Kidney epithelial cell (primary cell): ENCODE data around the gene FLOT1. TPM values are rescaled to one million over a fixed set of nuclear protein-coding genes. Genes with fewer than 3 reads are reported as not detected.
A peak's percentile ranks its signal among the peaks of the same experiment; 100 is the strongest.

ENCODE experiments used
- DNase-seq: peaks from one replicate; pipeline ENCODE4 v3.0.0-alpha.2; 2010; ENCODE audit warnings: low read depth
- H3K27me3 ChIP-seq: 2 replicates; pipeline ENCODE4 v1.6.0; 2011; ENCODE audit warnings: low read length; ENCODE audit not compliant: control insufficient read depth, insufficient read depth
- H3K36me3 ChIP-seq: 2 replicates; pipeline ENCODE4 v1.5.1; 2011; ENCODE audit warnings: low read length; ENCODE audit not compliant: control insufficient read depth, insufficient read depth
- H3K4me3 ChIP-seq: 2 replicates; pipeline ENCODE4 v1.5.1; 2011; ENCODE audit warnings: low read depth, mild to moderate bottlenecking, control low read depth, low read length
- total RNA-seq: library from RNA; depleted of rRNA; stranded (reverse); fragments of >200 nt; gene quantifications from 2 replicates; pipeline ENCODE4 v1.2.3, GENCODE V29; 2015
- TF ChIP-seq, protein P1 (sequence below): IDR thresholded peaks from 2 replicates; pipeline ENCODE4 v1.5.1; 2011; ENCODE audit warnings: mild to moderate bottlenecking, moderate library complexity, low read length, control low read depth, inconsistent platforms; ENCODE audit not compliant: insufficient read depth, poor library complexity, severe bottlenecking

Gene FLOT1
- total RNA-seq, 1 donor from 2014 or later: 142 TPM

DNA sequence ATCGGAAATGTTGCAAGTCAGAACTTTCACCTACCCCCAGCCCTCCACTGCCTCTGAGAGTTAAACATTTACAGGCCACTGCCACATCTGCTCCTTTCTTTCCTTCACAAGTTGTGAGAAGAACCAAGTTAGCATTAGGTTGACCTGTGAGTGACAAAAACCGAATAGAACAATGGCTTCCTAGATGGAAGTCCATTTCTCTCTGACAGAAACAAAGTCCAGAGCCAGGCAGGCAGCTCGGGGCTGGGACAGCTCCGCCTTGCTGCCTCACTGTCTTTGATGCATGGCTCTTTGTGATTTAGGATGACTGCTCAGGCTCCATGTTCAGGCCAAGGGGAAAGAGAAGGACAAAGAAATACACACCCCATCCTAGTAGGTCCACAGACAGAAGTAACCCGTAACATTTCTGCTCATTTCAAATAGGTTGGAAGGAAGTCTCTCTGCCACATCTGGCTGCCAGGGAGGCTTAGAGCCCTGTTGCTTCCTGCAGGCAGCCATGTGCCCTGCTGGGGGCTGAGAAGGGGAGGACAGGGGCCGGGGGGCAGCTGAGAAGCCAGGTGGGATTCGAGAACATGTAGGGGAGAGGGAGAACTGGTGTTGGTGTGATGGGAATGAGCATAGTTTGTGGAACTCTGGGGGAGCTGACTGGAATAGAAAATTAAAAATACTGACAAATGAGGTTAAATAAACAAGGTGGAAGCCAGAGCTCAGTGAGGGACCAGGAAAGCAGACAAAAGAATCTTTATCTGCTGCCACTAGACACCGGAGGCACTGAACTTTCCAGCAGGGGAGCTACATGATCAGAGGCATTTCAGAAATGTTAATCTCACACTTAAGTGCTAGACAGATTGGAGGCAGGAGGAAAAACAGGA is 21.4 kb upstream of the FLOT1 start:
- no peaks in the 10 kb centered on the region for H3K36me3 ChIP-seq
- no peak overlapping the region for H3K4me3 ChIP-seq
- H3K27me3 ChIP-seq: no peaks in the 10 kb centered on the region
- DNase-seq: peak; percentile 56
- TF ChIP-seq, protein P1, sequence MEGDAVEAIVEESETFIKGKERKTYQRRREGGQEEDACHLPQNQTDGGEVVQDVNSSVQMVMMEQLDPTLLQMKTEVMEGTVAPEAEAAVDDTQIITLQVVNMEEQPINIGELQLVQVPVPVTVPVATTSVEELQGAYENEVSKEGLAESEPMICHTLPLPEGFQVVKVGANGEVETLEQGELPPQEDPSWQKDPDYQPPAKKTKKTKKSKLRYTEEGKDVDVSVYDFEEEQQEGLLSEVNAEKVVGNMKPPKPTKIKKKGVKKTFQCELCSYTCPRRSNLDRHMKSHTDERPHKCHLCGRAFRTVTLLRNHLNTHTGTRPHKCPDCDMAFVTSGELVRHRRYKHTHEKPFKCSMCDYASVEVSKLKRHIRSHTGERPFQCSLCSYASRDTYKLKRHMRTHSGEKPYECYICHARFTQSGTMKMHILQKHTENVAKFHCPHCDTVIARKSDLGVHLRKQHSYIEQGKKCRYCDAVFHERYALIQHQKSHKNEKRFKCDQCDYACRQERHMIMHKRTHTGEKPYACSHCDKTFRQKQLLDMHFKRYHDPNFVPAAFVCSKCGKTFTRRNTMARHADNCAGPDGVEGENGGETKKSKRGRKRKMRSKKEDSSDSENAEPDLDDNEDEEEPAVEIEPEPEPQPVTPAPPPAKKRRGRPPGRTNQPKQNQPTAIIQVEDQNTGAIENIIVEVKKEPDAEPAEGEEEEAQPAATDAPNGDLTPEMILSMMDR: no peak

DNA sequence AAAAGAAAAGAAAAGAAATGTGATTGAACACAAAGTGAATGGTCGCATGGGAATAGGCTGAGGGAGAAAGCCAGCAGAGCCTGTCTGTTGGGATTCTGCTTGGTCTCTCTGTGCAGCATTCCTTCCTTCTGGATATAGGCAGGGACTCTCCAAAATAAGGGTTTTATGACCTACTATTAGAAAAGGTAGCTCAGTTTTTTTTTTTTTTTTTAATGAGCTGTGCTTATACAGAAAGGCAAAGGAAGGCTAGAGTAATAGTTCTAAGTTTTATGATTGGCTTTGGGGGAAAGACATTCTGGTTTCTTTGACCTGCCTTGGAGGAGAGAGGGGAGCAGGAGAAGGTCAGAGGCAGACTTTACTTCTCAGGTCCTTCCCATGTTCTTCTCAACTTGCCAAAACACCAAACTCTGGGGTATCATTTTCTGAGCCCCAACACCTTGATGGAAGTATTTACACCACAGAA is 20.7 kb upstream of the FLOT1 start:
- H3K27me3 ChIP-seq: no peaks in the 10 kb centered on the region
- H3K4me3 ChIP-seq: no peak overlapping the region
- H3K36me3 ChIP-seq: no peaks in the 10 kb centered on the region
- no peak for DNase-seq
- TF ChIP-seq, protein P1: no peak

DNA sequence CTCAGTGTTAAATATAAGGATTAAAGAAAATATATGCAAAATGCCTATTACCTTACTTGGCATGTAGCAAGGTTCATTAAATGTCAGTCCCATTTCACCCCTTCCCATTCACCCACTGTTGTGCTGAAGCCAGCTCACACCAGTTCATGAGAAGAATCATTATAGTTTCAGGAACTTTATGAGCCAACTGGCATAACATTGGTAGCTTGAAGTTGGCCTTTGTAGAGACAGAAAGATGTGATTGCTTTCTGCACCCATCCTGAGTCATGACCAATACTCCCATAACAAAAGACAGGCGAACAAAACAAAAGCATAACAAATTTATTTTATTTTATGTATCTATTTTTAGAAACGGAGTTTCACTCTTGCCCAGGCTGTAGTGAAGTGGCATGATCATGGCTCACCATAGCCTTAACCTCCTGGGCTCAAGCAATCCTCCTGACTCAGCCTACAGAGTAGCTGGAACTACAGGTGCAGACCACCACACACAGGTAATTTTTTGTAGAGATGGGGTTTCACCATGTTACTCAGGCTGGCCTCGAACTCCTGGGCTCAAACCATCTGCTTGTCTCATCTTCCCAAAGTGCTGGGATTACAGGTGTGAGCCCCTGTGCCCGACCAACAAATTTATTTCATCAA is 19.4 kb upstream of the FLOT1 start:
- no peak overlapping the region for H3K4me3 ChIP-seq
- TF ChIP-seq, protein P1: no peak
- H3K27me3 ChIP-seq: no peaks in the 10 kb centered on the region
- DNase-seq: no peak
- no peaks in the 10 kb centered on the region for H3K36me3 ChIP-seq

DNA sequence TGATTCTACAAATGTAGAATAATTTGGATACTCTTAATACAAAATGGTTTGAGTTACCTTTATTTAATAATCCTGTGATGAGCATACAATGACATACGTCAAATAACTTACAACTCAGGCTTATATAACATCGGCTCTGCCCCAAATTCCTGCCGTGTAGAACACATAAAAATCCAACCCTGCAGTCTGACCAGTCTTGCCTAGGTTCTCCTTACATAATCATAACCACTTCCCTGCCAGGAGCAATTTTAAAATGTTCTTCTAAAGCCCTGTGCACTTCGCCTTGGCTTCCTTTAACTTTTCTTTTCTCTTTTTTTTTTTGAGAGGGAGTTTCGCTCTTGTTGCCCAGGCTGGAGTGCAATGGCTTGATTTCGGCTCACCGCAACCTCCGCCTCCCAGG is 18.1 kb upstream of the FLOT1 start:
- Histone ChIP-seq H3K27me3 (no peaks in the 10 kb centered on the region), H3K36me3 (no peaks in the 10 kb centered on the region), H3K4me3 (no peak overlapping the region)
- TF ChIP-seq, protein P1: no peak
- DNase-seq: no peak

DNA sequence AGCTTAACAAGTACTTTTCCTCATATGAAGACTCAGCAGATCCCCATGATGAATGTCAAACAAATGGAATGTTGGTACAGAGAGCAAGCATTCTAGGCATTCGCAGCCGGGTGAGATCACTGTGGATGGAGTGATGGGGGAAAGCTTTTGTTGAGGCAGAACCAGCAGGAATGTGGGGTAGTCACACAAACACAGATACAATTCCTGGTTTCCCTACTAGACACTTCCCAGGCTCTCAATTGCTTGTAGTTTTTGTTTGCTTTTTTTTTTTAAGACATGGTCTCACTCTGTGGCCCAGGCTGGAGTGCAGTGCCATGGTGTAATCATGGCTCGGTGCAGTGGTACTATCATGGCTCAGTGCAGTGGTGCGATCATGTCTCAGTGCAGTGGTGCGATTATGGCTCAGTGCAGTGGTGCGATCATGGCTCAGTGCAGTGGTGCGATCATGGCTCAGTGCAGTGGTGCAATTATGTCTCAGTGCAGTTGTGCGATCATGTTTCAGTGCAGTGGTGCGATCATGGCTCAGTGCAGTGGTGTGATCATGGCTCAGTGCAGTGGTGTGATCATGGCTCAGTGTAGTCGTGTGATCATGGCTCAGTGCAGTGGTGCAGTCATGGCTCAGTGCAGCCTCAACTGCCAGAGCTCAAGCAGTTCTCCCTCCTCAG is 17.2 kb upstream of the FLOT1 start:
- Histone ChIP-seq H3K4me3 (no peak overlapping the region), H3K27me3 (no peaks in the 10 kb centered on the region), H3K36me3 (no peaks in the 10 kb centered on the region)
- TF ChIP-seq, protein P1: no peak
- DNase-seq: peak; percentile 95
